ENCODE results near the gene FAM20C. TPM values are rescaled to one million over a fixed set of nuclear protein-coding genes. Genes with fewer than 3 reads are reported as not detected.

Gene FAM20C
- total RNA-seq, 1 experiment from 2014 or later, result 62.6 TPM

DNA sequence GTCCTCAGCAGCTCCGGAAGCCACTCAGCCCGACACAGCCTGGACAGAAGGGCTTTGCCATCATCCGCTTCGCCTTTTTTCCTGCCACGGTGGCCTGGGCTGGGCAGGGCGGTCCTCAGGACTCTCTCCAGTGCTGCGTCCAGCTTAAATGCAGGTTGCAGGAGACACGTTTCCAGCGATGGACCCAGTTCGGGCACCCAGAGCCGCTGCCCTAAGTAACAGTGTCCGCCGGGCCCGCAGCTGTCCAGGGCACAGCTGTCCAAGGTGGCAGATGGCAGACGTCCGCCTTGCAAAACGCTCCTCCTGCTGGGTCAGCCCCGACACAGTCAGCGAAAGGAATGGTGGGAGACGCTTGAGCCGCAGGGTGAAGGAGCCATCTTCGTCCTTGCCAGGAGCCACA lies 60.6 kb downstream of the FAM20C start:
- H3K27me3 Mint-ChIP-seq (ENCODE audit: low read depth), result no peaks in the 10 kb centered on the region

More for the DNA sequence above, 60.6 kb downstream of the FAM20C start:
- Mint-ChIP-seq H3K36me3 (ENCODE audit: insufficient read depth in 1 of 3, low read depth in 3 of 3) (peaks cover 69 to 87% (median 80%) of the 10 kb centered on the region in 3 experiments), H3K9me3 (peaks cover 25 to 40% of the 10 kb centered on the region in 2 experiments), H3K4me1 (no peaks in the 10 kb centered on the region), H3K4me3 (no peak overlapping the region), H3K27ac (no peak overlapping the region)
- no CpG with 5 or more reads among the region's 22 CpGs for WGBS (ENCODE audit: extremely low coverage, insufficient read length, low lambda C conversion rate)
- Histone ChIP-seq H2AK5ac (ENCODE audit: insufficient read length, low read length) (no peak overlapping the region), H3K79me1 (ENCODE audit: insufficient read depth, low read depth, low read length, poor library complexity, severe bottlenecking) (no peaks in the 10 kb centered on the region), H4K20me1 (ENCODE audit: control insufficient read depth, insufficient read depth, insufficient read length) (no peaks in the 10 kb centered on the region), H3K14ac (ENCODE audit: insufficient read depth, low read length) (no peak overlapping the region; the same call in 1 of the 2 replicates), H3T11ph (ENCODE audit: low read length) (no peak overlapping the region), H2BK12ac (ENCODE audit: insufficient read length, low read depth, low read length) (no peak overlapping the region), H2BK15ac (ENCODE audit: low read depth, low read length) (no peak overlapping the region), H4K8ac (replicated peaks; ENCODE audit: insufficient read length, low read depth, low read length) (no peak overlapping the region), H2BK20ac (ENCODE audit: low read depth, low read length, poor library complexity, severe bottlenecking) (no peak overlapping the region), H4K91ac (ENCODE audit: insufficient read length, low read depth, low read length) (no peak overlapping the region), H3K18ac (ENCODE audit: insufficient read length, low read depth, low read length) (no peak overlapping the region), H3K4ac (ENCODE audit: low read depth, low read length) (no peak overlapping the region), H3K23ac (ENCODE audit: insufficient read length, low read depth, low read length) (no peak overlapping the region), H4K5ac (ENCODE audit: insufficient read length, low read depth, low read length) (no peak overlapping the region), H2AFZ (ENCODE audit: low read length) (no peak overlapping the region), H3K27me3 (ENCODE audit: insufficient read depth, low read length) (no peaks in the 10 kb centered on the region), H3K4me1 (ENCODE audit: insufficient read depth, low read length) (no peaks in the 10 kb centered on the region), H3K79me2 (ENCODE audit: insufficient read depth, low read length) (no peaks in the 10 kb centered on the region), H2BK120ac (ENCODE audit: low read depth, low read length, poor library complexity, severe bottlenecking) (no peak overlapping the region), H3K27ac (ENCODE audit: insufficient read length, low read depth, low read length) (no peak overlapping the region), H2BK5ac (ENCODE audit: insufficient read length, low read length) (no peak overlapping the region), H3K56ac (ENCODE audit: insufficient read length, low read depth, low read length) (no peak overlapping the region), H3K4me2 (ENCODE audit: insufficient read depth, insufficient read length, low read length) (no peak overlapping the region), H3K9ac (ENCODE audit: extremely low read depth, insufficient read length, low read length) (no peak overlapping the region), H3K23me2 (ENCODE audit: insufficient read length, low read depth, low read length, poor library complexity, severe bottlenecking) (peaks cover 2% of the 10 kb centered on the region), H3K9me3 (ENCODE audit: control insufficient read depth, low read depth, low read length) (peaks cover 6% of the 10 kb centered on the region)
- TF ChIP-seq, protein P1, sequence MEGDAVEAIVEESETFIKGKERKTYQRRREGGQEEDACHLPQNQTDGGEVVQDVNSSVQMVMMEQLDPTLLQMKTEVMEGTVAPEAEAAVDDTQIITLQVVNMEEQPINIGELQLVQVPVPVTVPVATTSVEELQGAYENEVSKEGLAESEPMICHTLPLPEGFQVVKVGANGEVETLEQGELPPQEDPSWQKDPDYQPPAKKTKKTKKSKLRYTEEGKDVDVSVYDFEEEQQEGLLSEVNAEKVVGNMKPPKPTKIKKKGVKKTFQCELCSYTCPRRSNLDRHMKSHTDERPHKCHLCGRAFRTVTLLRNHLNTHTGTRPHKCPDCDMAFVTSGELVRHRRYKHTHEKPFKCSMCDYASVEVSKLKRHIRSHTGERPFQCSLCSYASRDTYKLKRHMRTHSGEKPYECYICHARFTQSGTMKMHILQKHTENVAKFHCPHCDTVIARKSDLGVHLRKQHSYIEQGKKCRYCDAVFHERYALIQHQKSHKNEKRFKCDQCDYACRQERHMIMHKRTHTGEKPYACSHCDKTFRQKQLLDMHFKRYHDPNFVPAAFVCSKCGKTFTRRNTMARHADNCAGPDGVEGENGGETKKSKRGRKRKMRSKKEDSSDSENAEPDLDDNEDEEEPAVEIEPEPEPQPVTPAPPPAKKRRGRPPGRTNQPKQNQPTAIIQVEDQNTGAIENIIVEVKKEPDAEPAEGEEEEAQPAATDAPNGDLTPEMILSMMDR (conservative IDR thresholded peaks at IDR 0.05), result no peak
- no peak for DNase-seq
